Kidney epithelial cell (primary cell): Measurements from ENCODE around the gene CEP112. TPM values are rescaled to one million over a fixed set of nuclear protein-coding genes. Genes with fewer than 3 reads are reported as not detected.

ENCODE experiments used
- DNase-seq: peaks from one replicate; pipeline ENCODE4 v3.0.0-alpha.2; 2010; ENCODE audit warnings: low read depth
- H3K27me3 ChIP-seq: 2 replicates; pipeline ENCODE4 v1.6.0; 2011; ENCODE audit warnings: low read length; ENCODE audit not compliant: control insufficient read depth, insufficient read depth
- H3K36me3 ChIP-seq: 2 replicates; pipeline ENCODE4 v1.5.1; 2011; ENCODE audit warnings: low read length; ENCODE audit not compliant: control insufficient read depth, insufficient read depth
- H3K4me3 ChIP-seq: 2 replicates; pipeline ENCODE4 v1.5.1; 2011; ENCODE audit warnings: low read depth, mild to moderate bottlenecking, control low read depth, low read length
- total RNA-seq: library from RNA; depleted of rRNA; stranded (reverse); fragments of >200 nt; gene quantifications from 2 replicates; pipeline ENCODE4 v1.2.3, GENCODE V29; 2015
- TF ChIP-seq, protein P1 (sequence below): IDR thresholded peaks from 2 replicates; pipeline ENCODE4 v1.5.1; 2011; ENCODE audit warnings: mild to moderate bottlenecking, moderate library complexity, low read length, control low read depth, inconsistent platforms; ENCODE audit not compliant: insufficient read depth, poor library complexity, severe bottlenecking

CEP112 gene
- total RNA-seq, 1 donor from 2014 or later = 6.5 TPM

DNA sequence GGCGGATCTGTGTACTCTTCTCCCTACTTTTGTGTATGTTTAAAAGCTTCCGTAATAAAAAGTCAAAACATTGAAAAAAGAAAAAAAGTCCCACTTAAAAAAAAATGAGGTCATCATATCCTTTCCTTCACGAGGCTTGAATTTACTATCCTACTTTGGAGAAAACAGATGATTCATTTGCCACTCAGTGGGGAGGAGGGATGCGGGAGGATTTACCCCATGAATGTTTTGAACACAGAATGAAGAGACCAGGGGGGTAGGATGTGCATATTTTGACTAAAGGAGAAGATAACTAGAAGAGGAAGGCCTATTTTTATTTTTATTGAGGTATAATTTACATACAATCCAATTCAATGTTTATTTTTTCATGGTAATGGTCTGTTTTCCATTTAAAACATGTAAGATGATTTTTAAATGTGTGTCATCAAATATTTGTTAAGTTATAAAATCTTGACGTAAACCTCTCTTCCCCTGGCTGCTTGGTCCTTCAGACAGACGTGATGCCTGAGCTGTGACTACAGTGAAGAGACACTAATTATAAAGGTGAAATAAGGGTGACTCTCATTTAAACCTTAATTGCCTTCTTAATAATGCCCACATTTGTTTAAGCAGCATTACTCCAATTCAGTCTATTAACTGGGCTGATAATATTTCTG, 495.1 kb downstream of the CEP112 start:
- Histone ChIP-seq H3K27me3 (no peaks in the 10 kb centered on the region), H3K36me3 (no peaks in the 10 kb centered on the region), H3K4me3 (no peak overlapping the region)
- DNase-seq = no peak
- TF ChIP-seq, protein P1, sequence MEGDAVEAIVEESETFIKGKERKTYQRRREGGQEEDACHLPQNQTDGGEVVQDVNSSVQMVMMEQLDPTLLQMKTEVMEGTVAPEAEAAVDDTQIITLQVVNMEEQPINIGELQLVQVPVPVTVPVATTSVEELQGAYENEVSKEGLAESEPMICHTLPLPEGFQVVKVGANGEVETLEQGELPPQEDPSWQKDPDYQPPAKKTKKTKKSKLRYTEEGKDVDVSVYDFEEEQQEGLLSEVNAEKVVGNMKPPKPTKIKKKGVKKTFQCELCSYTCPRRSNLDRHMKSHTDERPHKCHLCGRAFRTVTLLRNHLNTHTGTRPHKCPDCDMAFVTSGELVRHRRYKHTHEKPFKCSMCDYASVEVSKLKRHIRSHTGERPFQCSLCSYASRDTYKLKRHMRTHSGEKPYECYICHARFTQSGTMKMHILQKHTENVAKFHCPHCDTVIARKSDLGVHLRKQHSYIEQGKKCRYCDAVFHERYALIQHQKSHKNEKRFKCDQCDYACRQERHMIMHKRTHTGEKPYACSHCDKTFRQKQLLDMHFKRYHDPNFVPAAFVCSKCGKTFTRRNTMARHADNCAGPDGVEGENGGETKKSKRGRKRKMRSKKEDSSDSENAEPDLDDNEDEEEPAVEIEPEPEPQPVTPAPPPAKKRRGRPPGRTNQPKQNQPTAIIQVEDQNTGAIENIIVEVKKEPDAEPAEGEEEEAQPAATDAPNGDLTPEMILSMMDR = no peak

DNA sequence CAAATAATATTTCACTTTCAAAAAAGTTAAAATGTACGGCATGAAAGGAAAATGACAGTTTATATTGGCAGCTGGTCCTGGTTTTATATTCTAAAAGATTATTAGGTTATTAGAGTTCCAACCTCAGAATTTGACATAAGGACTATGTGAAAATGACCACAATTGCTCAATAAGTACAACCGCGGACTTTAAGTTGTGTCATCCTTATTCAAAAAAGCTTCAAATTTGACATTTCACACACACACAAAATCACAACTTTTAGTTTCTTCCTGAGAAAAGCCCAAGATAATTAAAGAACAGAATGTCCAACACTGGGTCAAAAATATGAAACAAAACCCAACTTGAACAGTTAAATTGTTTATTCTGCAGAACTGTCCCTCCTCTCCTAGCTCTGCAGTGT, 497.3 kb downstream of the CEP112 start:
- no peaks in the 10 kb centered on the region for H3K36me3 ChIP-seq
- DNase-seq = no peak
- no peak overlapping the region for H3K4me3 ChIP-seq
- H3K27me3 ChIP-seq = no peaks in the 10 kb centered on the region
- TF ChIP-seq, protein P1 = no peak

DNA sequence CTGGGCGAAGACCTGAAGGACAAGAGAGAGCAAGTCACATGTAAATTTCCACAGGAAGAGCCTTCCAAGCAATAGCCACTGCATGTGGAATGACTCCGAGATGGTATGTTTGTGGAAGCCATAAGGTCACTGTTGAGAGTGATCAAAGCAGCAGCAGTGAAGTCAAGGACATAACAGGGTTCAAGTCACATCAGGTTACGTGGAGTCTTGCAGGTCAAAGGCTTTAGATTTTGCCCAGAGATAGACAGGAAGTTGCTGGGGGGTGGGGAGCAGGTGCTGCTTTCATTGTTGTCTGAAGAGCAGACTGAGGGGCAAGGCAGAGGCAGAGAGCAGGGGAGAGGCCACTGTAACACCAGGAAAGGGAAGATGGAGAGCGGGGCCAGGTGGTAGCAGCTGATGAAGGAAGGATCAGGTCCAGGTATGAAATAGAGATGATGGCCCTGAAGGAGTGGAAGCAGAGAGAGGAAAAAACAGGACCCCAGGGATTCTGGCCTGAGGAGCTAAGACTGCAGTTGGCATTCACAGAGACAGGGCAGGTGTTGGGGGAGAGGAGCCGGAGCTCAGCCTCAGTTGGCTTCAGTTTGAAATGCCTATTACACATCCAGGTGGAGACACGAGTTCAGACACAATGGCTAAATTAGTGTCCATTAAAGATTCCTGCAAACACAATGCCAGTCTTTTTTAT, 501.2 kb downstream of the CEP112 start:
- H3K36me3 ChIP-seq = no peaks in the 10 kb centered on the region
- H3K27me3 ChIP-seq = no peaks in the 10 kb centered on the region
- DNase-seq = no peak
- TF ChIP-seq, protein P1 = no peak
- H3K4me3 ChIP-seq = no peak overlapping the region

DNA sequence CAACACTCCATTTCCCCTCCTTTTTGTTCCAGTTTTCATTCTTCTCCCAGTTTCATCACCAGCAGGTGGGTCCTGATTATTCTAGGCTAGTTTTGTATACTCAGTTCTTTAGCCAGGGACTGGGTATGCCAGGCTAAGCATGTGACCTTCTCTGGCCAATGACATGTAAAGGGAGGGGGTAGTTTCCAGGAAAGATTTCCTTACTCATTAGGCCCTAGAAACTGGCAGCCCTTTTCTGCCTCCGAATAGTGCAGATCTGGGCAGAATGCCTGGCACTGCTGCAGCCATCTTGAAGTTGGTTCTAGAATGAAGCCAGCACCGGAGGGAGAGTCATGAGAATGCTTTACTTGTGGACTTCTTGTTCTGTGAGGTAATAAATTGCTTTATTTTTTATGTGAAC, 503.6 kb downstream of the CEP112 start:
- Histone ChIP-seq H3K27me3 (no peaks in the 10 kb centered on the region), H3K36me3 (peaks cover 1% of the 10 kb centered on the region), H3K4me3 (no peak overlapping the region)
- TF ChIP-seq, protein P1 = no peak
- DNase-seq = no peak

DNA sequence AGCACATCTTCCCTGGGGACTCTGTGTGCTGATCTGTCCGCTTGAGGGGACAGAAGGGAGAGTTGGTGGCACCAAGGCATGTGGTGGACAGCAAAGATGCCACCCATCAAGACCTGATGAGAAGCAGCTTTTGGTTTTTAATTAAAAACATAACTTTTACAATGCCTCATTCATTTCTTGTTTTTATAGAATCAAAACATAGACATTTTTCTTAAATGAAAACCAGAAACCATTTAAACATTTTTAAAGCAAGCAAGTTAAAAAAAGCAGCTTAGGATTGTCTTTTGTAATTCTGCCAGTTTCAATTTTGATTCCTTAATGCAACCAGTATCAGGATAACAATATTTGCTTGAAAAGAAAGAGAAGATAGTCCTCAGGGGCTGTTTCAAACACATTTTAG, 506.8 kb downstream of the CEP112 start:
- TF ChIP-seq, protein P1 = no peak
- no peak overlapping the region for H3K4me3 ChIP-seq
- peaks cover 1% of the 10 kb centered on the region for H3K36me3 ChIP-seq
- DNase-seq = no peak
- no peaks in the 10 kb centered on the region for H3K27me3 ChIP-seq

DNA sequence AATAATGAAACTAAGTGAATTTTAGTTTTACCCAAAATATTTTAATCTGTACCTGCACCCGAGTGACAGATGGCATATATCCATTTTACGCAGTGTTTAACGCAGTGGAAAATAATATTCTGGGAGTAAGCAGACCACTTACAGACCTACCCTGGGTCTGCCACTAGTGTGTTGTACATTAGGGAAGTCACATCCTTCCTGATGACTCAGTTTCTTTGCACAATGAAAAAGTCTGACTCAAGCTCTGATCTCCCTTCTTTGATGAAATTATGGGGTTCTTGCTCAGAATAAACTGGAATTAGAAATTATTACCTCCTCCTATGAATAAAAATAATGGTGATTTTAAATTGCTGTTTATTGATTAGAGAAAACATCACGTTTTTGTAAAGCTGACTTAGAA, 507.3 kb downstream of the CEP112 start:
- no peak for DNase-seq

More for the DNA sequence above, 507.3 kb downstream of the CEP112 start:
- peaks cover 1% of the 10 kb centered on the region for H3K36me3 ChIP-seq
- no peaks in the 10 kb centered on the region for H3K27me3 ChIP-seq
- H3K4me3 ChIP-seq = no peak overlapping the region
- TF ChIP-seq, protein P1 = no peak
